ENCODE data around the gene GDPD4.

- TF ChIP-seq, protein P1, sequence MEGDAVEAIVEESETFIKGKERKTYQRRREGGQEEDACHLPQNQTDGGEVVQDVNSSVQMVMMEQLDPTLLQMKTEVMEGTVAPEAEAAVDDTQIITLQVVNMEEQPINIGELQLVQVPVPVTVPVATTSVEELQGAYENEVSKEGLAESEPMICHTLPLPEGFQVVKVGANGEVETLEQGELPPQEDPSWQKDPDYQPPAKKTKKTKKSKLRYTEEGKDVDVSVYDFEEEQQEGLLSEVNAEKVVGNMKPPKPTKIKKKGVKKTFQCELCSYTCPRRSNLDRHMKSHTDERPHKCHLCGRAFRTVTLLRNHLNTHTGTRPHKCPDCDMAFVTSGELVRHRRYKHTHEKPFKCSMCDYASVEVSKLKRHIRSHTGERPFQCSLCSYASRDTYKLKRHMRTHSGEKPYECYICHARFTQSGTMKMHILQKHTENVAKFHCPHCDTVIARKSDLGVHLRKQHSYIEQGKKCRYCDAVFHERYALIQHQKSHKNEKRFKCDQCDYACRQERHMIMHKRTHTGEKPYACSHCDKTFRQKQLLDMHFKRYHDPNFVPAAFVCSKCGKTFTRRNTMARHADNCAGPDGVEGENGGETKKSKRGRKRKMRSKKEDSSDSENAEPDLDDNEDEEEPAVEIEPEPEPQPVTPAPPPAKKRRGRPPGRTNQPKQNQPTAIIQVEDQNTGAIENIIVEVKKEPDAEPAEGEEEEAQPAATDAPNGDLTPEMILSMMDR (conservative IDR thresholded peaks at IDR 0.05; ENCODE audit: low read depth, low read length) = no peak
- TF ChIP-seq EZH2 (IDR thresholded peaks at IDR 0.05; ENCODE audit: low read length, unreplicated experiment) = no peak
- TF ChIP-seq EZH2phosphoT487 (IDR thresholded peaks at IDR 0.05; ENCODE audit: borderline replicate concordance, low read length) = no peak
Measured at GRCh38 chr11:77205467-77206263, 95.8 kb downstream of the GDPD4 start.

Measured in PC-3 (cell line).